Erythroblast (primary cell): ENCODE results near the gene MAPK8.

ENCODE experiments used
- GATA1 ChIP-seq: IDR thresholded peaks from 2 replicates; pipeline ENCODE4 v1.6.1; 2011; ENCODE audit warnings: low read depth, mild to moderate bottlenecking, control low read depth, low read length, moderate library complexity
- POLR2A ChIP-seq: IDR thresholded peaks from 2 replicates; pipeline ENCODE4 v1.6.1; 2011; ENCODE audit warnings: mild to moderate bottlenecking, low read length

DNA sequence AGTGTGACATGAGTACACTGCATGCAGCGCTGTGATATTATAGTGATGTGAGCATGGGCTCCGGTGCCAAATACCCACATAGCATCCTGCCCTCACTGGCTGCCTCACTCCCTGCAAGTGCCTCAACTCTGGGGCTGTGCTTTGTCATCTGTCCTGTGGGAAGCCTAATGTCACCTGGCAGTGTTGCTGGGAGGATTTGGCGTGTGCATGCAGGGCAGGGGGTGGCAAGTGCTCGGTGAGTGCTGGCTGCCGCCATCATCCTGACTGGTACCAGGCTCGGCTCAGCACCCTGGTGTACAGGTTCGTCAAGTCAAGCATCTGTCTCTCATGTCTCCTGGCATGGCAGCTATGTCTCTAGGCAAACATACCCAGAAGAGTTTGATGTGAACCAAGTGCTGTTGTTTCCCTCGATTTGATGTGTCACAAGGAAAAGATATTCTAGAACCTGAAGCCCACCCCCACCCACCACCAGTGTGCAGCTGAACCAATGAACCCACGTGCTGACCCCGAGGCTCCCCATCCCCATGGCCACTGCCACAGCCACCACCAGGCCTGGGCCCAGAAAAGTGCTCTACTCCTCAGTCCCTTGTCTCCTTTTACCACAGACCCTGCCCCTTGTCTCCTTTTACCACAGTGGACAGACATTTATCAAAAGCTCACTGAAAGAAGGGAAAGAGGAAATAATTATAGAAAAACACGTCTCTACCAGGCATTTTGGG is 135.8 kb downstream of the MAPK8 start:
- TF ChIP-seq POLR2A (no peak), GATA1 (no peak)
